NCI-H1092 (cell line): Measurements from ENCODE around the gene EPS15.
"Not testable (repeated sequence)": the region's sequence is repeated elsewhere in the genome, so short reads cannot be mapped to it uniquely, and the experiment has no call there.

Experiments
- DNase-seq: peaks from one replicate; lab custom pipeline; 2025; lab: John Stamatoyannopoulos, UW

Gene EPS15

GRCh38 chr1:51423073-51423821 lies 95.8 kb downstream of the EPS15 start:
- no peak for DNase-seq

DNA sequence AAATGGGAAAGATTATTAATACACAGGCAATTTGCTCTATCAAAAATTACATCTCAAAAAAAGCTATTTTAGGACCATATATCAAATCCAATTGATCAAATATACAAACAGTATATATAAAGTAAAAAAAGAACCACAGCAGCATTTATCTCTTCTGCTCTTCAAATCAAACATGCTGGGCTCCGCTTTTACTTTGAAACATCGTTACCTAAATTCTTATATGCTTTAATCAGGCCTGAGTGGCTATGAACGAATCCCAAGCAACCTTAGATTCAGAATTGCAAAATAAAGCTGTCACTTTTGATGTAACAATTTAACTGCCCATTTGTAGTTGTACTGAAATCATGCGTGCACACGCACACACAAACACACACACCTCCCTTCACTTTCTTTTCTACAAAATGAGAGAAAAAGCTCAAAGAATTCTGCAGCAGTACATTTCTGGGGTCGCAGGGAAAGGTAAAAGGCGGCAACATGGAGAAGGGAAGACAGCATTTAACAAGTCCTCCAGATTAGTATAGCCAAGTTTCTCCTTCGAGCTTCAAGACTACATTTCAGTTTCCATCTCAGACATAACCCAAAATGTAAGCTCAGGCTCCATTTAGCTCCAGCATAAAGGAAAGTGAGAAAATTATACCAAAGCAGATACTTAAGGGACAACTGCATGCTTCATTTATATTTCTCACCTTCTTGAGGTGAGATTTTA lies 96.5 kb downstream of the EPS15 start:
- DNase-seq: no peak

DNA sequence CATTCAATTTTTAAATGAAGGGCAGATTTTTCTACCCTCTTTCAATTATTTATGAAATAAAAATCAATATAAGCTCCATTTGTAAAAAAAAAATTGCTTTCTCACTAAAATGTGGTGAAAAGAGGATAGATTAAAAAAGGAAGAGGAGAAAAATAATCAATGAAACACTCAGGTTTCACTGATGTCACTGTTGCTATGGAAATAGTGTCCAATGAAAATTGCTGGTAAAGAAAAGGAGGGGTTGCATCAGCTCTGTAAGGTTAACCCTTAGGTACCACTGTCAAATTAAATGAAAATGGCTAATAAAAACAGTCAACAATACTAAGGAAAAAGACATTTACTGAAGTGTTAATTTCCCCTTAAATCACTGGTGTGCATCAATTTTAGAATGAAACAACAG lies 97.1 kb downstream of the EPS15 start:
- no peak for DNase-seq

DNA sequence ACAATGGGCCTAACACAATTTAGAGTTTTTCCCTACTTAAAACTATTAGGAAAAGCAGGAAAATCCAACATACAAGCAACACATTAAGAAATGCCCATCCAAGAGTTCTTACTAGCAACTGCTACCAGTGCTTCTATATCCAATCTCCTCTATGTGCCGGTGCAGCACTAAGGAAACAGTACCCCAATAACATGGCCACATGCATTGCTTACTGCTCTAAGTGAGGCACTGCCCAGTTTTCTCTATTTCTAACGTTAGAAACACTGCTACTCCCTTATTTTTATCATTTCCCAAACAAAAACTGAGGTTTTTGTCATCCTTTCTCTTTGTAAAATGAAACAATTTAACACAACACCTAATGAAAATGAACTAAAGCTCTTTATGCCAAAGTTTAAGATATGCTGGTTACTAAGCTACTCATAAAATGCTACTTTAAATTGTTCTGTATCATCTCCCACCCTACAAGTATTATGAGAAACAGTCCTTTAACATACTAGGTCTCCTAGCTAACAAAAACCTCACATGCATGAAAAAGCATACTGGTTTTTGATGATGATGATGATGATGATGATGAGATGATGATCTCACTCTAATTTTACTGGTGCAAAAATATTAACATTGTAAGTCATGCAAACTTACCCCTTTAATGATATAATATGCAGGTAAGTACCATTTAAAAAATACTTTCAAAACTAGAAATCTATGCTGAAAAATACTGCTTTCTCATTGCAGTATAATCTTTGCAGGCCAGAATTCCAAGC lies 98.0 kb downstream of the EPS15 start:
- no peak for DNase-seq

- DNase-seq: no peak
These were observed 100.6 kb downstream of the EPS15 start for GRCh38 chr1:51418384-51418959.

DNA sequence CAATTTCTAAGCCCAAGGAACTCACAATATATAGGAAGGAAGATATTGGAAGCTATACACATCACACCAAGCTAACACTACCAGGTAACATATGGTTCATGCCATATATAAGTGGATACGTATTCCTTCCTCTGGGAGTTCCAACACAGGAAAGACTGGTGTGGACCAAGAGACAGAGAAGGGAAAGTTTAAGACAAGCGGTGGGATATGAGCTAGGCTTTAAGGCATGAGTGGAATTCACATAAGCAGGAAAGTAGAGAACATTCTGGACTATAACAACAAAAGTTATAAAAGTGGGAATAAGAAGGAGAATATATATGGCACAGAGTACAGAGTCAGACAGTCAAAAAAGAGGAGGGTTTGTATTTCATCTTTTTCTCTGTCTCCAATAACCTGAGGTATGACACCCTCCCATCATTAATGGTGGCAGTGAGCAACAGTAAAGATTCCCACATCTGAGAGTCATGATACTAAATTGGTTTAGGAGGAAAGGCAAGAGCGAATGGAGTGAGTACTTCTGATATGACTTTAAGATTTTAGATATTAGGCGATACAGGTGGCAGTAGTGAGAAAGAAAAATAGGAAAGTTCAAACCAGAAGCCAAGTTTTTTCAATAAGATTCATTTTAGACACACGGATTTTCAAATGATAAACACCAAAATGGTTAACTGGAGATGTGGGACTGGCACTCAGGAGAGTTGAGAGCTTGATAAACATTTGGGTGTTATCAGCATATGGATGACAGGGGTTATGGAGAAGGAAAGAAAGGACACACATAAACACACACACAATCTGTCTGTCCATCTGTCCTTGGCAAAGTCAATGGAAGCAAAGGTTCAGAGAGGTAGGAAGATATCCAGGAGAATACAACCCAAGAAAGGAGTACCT lies 101.3 kb downstream of the EPS15 start:
- no peak for DNase-seq

GRCh38 chr1:51416910-51417309 lies 102.2 kb downstream of the EPS15 start:
- DNase-seq: no peak

DNA sequence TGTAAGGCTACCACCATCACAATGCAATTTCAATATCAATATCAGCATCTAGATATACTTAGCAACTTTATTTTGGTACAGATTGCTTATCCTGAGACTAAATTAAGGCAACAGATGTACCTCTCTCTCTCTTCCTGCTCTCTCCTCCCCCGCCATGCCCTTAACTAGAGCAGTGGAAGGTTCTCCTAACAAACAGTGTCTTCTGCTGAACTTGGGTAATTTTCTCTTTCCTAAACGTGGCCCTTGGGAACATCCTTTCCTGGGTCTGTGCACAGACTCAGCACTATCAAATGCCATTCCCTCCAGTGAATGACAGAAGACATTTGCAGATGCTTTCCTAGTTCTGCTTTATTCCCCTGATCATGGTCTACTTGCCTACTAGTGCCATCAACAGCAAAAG lies 103.1 kb downstream of the EPS15 start:
- no peak for DNase-seq

DNA sequence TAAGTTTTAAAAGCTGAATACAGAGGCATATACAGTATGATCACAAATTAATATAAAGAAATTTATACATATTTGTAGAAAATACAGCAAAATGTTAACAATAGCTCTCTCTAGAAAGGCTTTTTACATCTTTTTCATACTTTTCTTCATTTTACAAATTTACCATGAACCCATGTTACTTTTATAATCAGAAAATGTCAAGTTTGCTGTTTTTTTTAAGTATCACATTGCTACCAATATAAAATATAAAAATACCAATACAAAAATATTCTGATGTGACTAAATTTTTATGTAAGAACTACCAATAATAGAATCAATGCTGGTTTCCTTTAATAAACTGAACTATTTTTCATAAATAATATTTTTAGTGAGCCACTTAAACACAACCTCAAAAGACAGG lies 104.3 kb downstream of the EPS15 start:
- DNase-seq: no peak

GRCh38 chr1:51411820-51412219 lies 107.2 kb downstream of the EPS15 start:
- DNase-seq: not testable (repeated sequence)

DNA sequence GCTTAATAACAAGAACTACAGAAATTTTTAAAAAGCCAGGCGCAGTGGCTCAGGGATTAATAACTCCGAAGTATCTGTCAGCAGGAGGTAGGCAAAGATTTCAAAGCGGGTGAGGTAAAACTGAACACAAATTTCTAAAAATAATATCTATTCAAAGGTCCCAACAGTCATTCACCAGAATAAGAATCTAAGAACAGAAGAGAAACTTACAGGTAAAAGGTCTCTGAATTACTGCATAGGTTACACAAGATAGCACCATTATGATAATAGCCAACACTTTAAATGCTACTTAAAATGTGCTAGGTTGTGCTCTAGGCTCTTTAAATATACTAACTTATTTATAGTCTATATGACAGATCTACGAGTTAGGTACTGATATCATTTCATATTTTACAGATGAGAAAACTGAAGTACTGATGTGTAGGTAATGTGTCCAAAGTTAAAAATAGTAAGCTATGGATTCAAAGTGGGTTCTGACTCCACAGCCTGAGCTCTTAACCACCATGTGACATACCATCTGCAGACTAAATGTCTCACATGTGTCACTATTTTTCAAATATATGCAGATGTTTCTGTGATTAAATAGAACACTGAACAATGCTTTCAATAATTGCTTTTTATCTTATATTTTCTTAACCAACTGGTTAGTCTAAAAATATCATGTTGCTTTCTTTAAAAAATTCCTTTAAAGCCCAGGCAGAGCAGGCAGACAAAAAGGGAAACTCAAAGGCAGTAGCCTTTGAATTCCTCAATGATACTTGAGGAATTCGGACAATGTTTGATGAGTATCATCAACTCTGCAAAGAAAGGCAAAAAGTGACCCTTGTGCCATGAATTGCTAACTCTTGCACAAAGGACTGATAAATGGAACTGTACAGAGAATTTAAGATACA lies 108.3 kb downstream of the EPS15 start:
- DNase-seq: no peak

GRCh38 chr1:51409755-51410541 lies 109.1 kb downstream of the EPS15 start:
- DNase-seq: not testable (repeated sequence)

GRCh38 chr1:51392241-51392640 lies 126.8 kb downstream of the EPS15 start:
- no peak for DNase-seq

GRCh38 chr1:51390641-51391040 lies 128.4 kb downstream of the EPS15 start:
- not testable (repeated sequence) for DNase-seq

DNA sequence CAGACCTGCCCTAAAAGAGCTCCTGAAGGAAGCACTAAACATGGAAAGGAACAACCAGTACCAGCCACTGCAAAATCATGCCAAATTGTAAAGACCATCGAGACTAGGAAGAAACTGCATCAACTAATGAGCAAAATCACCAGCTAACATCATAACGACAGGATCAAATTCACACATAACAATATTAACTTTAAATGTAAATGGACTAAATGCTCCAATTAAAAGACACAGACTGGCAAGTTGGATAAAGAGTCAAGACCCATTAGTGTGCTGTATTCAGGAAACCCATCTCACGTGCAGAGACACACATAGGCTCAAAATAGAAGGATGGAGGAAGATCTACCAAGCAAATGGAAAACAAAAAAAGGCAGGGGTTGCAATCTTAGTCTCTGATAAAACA lies 131.8 kb downstream of the EPS15 start:
- not testable (repeated sequence) for DNase-seq

GRCh38 chr1:51386259-51386658 lies 132.8 kb downstream of the EPS15 start:
- DNase-seq: not testable (repeated sequence)

DNA sequence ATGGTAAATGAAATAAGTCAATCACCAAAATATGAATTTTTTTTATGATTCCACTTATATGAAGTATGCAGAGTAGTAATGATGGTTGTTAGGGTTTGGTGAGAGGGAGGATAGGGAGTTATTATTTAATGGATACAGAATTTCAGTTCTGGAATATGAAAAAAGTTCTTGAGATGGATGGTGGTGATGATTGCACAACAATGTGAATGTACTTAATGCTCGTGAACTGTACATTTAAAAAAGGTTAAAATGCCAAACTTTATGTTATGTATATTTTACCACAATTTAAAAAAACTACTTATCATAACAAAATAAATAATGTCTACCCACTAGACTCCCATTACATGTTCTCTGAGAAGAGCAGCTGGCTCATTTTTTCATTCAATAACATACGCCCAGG lies 133.3 kb downstream of the EPS15 start:
- DNase-seq: no peak

GRCh38 chr1:51381964-51382363 lies 137.1 kb downstream of the EPS15 start:
- DNase-seq: no peak

DNA sequence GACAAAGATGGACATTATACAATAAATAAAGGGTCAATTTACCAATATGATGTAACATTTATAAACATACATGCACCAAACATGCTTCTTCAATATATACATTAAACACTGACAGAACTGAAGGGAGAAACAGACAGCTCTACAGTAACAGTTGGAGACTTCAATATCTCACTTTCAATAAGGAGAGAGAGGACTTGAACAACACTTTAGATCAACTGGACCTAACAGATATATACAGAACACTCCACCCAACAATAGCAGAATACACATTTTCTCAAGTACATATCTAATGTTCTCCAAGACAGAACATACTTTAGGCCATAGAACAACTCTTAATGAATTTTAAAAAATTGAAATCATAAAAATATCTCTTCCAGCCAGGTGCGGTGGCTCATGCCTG lies 138.1 kb downstream of the EPS15 start:
- DNase-seq: no peak

- no peak for DNase-seq
These were observed 140.2 kb downstream of the EPS15 start for GRCh38 chr1:51378871-51379270.
